NCI-H1092 treated with DMSO at 0.1 percent for 48 hours (cell line): ENCODE data around the gene SRGAP1.
A peak's percentile ranks its signal among the peaks of the same experiment; 100 is the strongest.
"Not testable (repeated sequence)": the region's sequence is repeated elsewhere in the genome, so short reads cannot be mapped to it uniquely, and the experiment has no call there.

Source experiments
- DNase-seq: peaks from one replicate; lab custom pipeline; 2025; lab: John Stamatoyannopoulos, UW

Gene SRGAP1

DNA sequence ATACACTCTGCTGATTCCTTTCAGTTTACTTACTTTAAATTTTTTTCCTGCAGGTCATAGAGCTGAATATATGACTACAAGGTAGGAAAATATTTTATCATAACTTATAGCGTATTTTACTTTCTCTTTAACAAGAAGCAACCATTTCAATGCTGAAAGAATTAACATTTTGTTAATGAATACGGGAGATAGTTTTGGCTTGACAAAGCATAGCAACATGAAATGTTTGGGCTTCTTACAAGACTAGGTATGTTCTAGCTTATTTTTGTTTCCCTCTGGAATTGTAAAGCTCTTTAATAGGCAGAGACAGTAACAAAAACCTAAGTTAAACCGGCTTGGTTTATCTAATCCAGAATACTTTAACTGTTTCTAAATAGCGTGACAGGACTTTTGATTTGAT lies 242.4 kb downstream of the SRGAP1 start:
- no peak for DNase-seq

DNA sequence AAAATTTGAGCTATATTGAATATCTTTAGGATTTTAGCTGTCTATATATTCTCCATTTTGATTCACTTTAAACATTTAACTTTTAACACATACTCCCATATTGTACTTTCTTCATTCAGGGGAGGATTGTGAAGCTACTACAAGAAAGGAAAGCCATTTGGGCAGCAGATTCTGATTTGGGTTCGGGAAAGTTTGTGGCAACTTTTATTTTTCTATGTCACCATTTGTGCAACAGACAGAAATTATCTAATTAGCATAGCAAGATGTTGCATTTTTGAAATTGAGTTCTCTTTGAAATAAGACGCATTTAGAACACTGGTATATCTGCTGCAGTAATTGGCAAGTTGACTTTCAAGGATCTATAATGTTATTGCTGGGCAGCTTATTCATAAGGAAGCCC lies 243.3 kb downstream of the SRGAP1 start:
- DNase-seq, result no peak

DNA sequence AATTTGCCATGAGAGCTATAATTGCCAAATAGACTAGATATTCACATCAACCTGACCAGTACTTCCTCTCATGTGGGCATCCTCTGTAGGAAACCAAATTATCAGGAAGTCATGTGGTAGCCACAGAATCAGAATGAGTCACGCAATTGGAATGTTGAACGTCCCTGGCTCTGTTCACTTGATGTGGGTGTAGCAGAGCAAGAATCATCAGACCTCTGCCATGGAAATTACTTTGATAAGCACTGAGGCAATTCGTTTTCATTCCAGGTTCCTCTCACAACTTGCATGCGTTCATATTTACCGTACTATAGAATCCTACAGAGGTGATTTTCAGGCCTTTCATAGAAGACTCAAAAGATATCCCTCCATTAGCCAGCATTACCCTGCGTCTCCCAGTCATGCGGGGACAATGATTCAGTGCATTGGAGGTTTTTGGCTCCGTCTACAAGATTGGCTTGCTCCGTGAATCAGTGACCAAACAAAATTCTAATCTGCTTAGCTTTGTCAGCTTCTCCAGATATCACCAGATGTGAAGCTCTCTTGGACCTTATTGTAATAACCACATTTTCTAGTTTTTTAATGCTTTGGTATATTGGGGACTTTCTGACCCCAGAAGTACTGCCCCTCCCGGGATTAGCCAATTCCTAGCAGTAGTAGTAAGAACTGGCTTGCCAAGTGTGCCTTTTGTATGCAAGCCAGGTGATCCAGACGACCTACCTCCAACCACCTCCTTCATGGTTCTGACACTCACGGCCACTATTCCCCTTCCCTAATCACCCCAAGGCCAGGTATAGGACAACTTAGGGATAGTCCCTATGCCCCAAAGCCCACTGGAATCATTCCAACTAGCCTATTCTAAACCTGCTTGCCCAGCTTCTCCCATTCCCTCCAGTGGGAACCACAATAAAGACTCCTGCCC lies 244.2 kb downstream of the SRGAP1 start:
- DNase-seq, result no peak

DNA sequence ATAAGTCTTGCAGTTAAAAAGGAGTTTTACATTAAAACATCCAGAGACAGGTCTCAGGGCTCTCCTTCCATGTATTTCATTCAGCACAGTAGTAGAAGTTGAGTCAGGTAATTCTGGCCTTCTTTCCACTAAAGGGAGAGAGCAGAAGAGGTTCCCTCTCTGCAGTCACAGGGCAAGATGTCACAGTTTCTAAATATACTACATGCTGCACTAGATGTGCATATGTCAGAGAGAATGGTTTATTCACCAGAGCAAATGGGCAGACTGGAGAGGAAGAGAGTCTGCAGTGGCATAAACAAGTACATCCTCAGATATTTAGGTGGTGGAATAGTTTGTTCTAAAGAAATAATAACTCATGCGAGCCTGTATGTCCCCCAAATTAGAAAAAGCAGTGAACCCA lies 245.5 kb downstream of the SRGAP1 start:
- DNase-seq, result no peak

DNA sequence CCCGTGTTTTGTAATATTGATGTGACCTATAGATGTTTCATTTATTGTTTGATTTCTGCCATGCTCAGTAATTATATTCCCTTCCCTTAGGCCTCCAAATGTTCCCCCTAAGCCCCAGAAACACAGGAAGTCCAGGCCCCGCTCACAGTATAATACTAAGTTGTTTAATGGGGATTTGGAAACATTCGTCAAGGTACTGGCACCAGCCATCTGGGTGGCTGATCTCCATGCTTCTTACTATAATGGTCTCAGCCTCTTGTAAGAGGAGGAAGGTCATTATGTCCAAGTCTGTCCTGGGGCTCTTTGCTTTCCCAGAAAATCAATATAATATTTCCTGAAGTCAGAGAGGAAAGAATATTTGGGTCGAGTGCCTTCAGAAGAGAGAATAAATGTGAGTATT lies 246.7 kb downstream of the SRGAP1 start:
- no peak for DNase-seq

DNA sequence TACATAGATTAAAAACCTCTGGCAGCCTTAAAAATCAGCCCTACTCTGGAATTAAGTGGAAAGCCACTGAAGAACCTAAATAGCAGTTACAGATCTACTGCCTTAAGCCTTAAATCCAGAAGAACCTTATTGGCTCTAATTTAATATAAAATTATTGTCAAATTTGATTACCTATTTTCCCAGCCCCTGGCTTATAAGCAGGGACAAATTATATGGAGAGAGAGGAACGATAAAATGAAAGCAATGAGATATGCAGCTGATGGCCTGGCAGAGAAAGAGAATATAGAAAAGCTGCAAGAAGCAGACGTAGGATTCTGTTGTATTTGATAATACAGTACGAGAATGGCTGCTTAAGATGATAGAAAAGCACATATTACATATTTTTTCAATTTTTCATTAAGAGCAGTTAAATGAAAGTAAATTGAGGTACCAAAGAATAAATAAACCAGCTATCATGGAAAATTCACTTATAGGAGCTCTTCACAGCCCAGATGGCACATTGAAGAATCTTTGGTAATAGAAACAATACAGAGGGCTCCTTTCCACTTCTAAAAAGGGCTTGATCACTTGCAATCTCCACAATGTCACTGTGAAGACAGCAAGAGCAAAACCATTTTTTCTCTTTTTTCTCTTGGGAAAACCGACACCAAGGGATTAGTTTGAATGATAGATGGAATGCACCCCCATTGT lies 248.2 kb downstream of the SRGAP1 start:
- DNase-seq, result no peak

DNA sequence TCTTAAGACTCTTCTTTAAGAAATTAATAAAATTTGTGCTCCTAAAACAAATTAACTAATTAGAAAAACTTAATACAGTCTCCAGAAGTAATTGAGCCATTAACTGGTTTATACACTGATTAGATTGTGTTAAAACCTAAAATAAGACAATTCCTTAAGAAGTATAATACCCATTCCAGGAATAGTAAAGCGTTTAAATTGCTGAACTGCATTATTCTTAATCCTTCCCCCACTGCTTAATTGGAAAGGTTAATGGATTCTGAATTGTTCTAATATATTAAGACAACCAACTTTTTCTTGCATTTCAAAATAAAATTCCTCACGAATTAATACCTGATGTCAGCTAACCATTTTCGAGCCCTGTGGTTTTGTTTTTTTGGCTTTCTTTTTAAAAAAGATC lies 249.2 kb downstream of the SRGAP1 start:
- no peak for DNase-seq

DNA sequence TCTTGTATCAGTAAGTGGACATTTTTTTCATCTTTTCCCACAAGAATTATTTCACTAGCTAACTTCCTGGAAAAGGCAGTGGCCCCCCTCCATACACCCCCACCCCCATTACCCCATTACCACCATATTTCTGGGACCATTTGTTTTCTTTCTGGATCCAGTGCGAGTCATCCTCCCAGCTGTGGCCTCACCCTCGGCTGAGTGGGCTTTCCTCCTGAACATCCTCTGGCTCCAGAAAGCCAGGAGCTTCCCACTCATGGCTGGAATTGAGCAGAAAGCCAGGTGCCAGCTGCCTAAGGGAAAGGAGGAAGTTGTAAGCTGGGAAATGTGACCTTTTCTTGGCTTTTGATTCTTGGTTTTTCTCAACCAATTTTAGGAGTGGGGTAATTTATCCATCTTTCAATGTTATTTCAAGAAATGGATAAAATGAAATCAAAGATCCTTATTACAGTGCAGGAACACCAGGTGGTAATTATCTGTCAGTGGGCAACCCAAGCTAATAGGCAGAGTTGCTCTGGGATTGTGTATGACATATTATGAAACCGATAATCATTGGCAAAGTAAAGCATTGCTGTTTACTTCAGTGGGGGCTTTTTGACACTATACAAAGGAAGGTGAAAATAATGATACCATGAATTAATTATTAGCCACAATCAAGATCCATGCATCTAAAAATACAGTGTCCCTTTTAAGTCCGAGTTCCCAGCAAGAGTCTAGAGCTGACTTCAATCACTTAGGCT lies 253.0 kb downstream of the SRGAP1 start:
- no peak for DNase-seq

DNA sequence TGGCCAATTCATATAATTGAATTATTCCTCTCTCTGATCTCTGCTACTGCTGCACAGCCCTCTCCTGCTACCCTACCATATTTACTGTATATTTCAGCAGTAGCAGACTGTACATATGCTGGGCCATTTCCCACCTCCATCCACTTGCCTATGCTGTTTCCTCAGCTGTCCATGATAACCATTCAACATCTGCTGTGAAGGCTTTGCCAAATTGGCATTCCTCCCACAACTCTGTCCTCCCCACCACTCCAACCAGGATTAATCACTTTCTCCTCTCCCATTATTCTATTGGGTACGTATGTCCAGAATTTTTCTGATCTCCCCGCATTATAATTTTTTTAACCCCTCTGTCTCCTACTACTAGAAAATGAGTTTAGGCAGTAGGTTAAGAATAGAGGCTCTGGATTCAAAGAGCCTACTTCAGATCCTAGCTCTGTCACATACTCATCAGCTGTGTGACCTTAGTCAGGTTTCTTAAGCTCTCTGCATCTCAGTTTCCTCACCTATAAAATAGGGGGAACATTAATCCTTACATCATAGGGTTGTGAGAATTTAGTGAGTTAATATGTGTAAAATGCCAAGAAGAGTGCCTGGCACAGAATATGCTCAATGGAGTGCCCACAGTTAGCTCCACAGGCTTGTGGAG lies 254.3 kb downstream of the SRGAP1 start:
- peak; percentile 68 for DNase-seq

DNA sequence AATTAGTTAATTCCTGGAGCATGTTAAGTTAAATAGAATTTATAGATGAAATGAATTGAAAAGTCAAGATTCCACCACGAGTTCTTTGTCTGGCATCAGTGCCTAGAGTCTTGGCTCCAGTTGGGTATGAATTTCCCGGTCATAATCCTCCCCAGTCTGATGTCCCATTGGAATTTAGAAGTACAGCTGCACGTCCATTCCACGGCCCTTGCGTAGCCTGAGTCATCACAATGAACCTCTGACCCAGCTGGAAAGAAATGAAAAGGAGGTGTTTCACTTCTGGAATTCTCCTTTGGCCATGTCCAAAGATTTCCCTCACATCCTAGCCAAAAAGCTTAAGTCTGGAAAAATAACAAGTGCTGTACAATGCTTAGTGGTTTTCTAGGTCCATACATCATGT lies 254.9 kb downstream of the SRGAP1 start:
- no peak for DNase-seq

DNA sequence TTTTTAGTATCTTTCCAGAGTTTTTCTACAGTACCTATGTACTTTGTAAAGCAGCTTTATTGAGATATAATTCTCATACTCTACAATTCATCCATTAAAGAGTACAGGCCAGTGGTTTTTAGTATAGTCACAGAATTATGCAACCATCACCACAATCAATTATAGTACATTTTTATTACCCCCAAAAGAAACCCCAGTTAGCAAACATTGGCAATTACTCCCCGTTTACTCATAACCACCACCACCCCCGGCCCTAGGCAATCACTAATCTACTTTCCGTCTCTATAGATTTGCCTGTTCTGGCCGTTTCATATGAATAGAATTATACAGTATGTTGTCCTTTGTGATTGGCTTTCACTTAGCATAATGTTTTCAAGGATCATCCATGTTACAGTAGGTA lies 257.8 kb downstream of the SRGAP1 start:
- no peak for DNase-seq

DNA sequence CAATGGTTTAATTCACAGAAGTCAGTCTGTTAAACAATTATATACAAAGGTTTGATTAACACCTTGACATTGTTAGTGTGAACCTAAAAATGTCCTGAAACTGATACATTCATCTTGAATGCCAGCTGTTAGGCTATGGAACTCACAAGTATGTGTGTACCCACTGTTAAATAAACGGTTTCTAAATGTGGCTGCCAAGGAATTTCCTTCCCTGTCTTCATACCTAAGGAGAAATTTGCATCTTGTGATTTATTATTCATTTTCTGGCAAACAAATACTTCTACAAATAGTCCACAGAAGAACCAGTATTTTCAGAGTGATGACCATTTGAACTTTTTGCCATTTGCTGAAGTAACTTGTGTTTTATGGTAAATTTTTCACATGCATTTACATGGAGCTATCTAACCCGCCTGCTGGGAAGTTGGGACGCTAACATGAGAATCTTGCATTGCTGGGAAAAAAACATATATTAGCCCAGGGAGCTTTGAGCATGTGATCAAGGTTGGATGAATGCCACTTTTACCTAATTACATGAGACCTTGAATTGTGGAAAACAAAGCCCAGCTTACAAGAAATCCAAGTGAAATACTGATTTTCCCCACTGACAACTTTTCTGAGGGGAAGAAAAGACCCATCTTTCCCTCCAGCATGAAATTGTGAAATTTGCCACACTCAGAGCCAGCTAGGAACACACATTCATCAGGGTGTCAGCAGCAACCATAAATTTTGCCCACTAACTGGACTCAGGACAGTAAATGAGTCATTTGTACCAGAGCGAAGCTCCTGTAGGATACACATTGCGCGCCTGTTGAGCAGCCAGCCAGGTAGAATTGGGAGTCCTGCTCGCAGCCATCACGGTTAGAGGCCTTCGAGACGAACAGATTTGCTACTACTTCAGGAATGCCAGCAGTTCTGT lies 259.6 kb downstream of the SRGAP1 start:
- no peak for DNase-seq

DNA sequence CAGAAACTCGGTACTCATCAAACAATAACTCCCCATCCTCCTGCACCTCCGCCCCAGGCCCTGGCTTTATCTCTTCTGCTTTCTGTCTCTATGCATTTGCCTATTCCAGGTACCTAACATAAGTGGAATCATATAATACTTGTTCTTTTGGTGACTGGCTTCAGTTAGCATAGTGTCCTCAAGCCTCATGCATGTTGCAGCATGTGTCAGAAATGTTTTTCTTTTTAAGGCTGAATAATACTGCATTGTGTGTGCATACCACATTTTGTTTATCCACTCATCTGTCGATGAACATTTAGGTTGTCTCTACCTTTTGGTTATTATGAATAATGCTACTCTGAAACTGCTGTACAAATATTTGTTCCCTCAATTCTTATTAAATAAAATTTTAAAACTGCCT lies 260.5 kb downstream of the SRGAP1 start:
- no peak for DNase-seq

DNA sequence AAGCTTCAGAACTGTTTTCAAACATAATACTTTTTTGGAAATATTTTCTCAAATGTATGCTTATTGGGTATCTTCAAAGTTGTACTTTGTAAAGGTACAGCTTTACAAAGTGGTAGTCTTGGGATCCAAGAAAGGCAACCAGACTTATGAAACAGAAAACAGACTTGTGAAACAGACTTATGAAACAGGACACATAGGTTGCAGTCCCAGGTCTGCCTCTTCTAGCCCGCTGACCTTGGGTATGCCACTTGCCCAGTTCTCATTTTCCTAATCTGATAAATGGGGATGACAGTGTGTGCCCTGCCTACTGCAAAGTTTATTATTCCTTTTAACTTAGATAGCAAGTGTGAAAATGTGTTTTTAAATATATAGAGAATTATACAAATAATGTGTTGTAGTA lies 263.3 kb downstream of the SRGAP1 start:
- DNase-seq, result no peak

DNA sequence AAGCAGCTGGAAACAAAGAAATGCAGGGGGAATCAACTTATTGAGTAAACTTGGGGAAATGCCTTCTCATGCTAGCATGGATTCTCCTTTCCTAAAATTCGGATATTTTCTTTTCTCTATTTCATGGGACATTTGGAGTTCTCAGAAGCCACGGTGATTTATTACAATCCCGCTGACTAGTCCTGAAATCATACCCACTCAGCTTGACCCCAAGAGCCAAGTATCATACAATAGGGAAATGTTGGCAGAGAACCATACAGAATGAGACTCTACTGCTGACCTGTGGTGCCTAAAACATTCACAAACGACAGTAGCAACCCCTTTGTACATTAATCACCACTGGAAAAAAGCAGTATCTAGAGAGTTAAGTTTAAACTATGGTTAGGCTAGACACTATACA lies 265.2 kb downstream of the SRGAP1 start:
- no peak for DNase-seq

DNA sequence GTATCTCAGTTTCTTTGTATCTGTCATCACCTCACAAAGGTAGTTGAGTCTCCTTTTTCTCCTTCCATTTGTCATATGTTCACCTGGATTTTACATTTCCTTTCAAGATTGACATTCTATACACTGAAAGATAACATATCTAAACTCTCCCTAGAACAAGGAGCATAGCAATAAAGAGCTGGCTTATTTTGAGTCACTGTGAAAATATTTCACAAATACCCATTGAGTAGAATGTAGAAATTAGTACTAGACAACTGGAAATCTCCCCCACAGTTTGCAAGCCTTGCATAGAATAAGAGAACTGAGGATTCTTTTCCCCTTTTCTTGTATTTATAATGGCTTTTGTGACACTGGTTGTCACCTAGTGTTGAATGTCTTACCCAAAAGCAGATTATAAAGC lies 266.4 kb downstream of the SRGAP1 start:
- no peak for DNase-seq

DNA sequence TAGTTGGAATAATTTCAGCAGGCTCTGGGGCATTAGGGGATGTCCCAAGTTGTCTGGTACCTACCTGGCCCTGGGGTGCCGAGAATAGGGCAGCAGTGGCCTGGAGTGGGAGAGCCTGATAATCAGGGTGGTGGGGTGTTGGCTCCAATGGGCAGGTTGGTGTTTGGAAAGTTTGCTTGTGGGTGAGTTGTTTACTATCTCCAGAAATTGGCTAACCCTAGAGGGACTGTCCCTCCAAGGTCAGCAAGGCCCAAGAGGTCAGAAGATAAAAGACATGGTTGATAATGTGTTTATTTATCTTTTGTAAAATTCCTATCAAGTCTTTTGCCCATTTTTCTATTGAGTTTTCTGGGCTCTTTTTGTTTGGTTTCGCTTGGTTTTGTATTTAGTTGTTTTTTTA lies 272.5 kb downstream of the SRGAP1 start:
- DNase-seq, result no peak

DNA sequence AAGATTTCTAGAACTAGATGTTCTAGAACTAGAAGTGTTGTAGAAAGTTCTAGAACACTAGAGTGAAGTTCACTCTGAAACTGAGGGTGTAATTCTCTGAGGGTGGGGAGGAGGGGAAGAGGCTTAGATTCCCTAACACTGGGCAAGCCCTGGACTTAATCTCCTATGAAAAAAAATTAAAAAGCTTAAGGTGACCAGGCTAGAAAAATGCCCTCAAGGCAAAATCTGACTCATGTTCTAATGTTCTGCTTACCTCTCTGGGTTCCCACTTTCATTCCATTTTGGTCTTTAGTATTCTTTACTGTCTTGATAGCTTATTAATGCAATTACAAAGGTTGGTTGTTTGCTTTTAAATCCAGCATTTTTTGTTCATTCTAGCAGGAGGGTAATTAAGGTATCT lies 276.1 kb downstream of the SRGAP1 start:
- no peak for DNase-seq

DNA sequence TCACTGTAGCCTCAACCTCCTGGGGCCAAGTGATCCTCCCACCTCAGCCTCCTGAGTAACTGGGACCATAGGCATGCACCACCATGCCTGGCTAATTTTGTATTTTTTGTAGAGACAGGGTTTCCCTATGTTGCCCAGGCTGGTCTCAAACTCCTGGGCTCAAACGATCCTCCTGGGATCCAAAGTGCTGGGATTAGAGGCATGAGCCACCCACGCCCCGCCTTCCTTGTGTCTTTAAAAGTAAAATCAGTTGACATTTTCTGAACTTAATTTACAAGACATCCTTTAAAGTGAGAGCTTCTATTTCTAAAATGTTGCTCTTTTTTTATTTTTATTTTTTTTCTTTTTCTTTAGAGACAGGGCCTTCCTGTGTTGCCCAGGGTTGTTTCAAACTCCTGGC lies 276.6 kb downstream of the SRGAP1 start:
- DNase-seq, result not testable (repeated sequence)

DNA sequence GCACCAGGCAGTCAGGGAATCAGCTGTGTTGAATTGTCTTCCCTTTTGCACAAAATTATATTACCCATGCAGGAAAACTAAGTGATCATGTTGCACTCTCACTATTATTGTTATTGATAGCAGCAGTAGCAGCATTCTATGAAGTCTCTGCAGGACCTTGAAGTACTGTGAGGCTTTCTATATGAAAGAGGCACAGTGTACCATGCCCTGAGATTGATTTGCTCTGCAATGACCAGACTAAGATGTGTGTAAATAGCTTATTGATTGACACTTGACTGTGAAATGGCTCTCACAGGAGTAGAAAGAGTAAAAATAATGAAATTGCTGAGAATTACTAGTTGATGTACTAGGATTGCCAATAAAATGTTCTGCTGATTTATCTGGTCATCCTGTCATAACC lies 277.7 kb downstream of the SRGAP1 start:
- no peak for DNase-seq

DNA sequence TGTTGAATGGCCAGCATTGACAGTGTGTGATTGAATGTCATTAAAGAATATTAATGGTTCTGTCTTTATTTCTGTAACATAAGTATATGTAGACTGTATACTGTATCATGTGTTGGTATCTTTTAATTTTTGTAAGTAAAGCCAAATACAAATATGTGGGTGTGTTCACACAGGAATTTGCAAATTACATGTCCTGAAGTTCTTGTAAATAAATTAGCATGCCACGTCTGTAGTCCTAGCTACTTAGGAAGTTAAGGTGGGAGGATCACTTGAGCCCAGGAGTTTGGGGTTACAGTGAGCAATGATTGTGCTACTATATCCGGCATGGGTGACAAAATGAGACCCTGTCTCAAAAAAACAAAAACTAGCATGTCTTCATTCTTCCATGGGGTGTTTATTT lies 278.5 kb downstream of the SRGAP1 start:
- DNase-seq, result no peak
